Endodermal cell (in vitro differentiated cells): ENCODE data around the gene NBAS. TPM values are rescaled to one million over a fixed set of nuclear protein-coding genes. Genes with fewer than 3 reads are reported as not detected.

ENCODE experiments used
- DNase-seq: peaks from one replicate; pipeline ENCODE4 v3.0.0-alpha.2; 2017
- H3K27ac ChIP-seq: 2 replicates; pipeline ENCODE4 v1.5.1; 2013; ENCODE audit warnings: mild to moderate bottlenecking, low read depth, low read length, moderate library complexity
- H3K27me3 ChIP-seq: 2 replicates; pipeline ENCODE4 v1.6.1; 2013; ENCODE audit warnings: mild to moderate bottlenecking, low read length, moderate library complexity; ENCODE audit not compliant: insufficient read depth, control insufficient read depth, poor library complexity, severe bottlenecking
- H3K36me3 ChIP-seq: 2 replicates; pipeline ENCODE4 v1.7.0; 2013; ENCODE audit warnings: mild to moderate bottlenecking, low read length, moderate library complexity; ENCODE audit not compliant: control insufficient read depth, insufficient read depth
- H3K4me1 ChIP-seq: one replicate; pipeline ENCODE4 v1.7.0; 2013; ENCODE audit warnings: low read length; ENCODE audit not compliant: control insufficient read depth, insufficient read depth
- H3K4me3 ChIP-seq: 2 replicates; pipeline ENCODE4 v1.5.1; 2013; ENCODE audit warnings: mild to moderate bottlenecking, low read length, moderate library complexity
- H3K9ac ChIP-seq: 2 replicates; pipeline ENCODE4 v1.6.1; 2013; ENCODE audit warnings: mild to moderate bottlenecking, low read length, moderate library complexity; ENCODE audit not compliant: poor library complexity, severe bottlenecking; ENCODE audit errors: extremely low read depth
- H3K9me3 ChIP-seq: 2 replicates; pipeline ENCODE4 v1.6.1; 2013; ENCODE audit warnings: mild to moderate bottlenecking, low read length, moderate library complexity; ENCODE audit not compliant: control insufficient read depth
- H3K27ac Mint-ChIP-seq: 2 replicates; pipeline ENCODE4 v1.8.0; 2020; ENCODE audit warnings: mixed read lengths
- H3K27me3 Mint-ChIP-seq: 2 replicates; pipeline ENCODE4 v1.8.0; 2021; ENCODE audit warnings: mild to moderate bottlenecking, mixed read lengths; ENCODE audit not compliant: insufficient read depth
- H3K36me3 Mint-ChIP-seq: 2 replicates; pipeline ENCODE4 v1.8.0; 2020; ENCODE audit warnings: low read depth, mixed read lengths
- H3K4me1 Mint-ChIP-seq: 2 replicates; pipeline ENCODE4 v1.8.0; 2020; ENCODE audit warnings: mixed read lengths
- H3K4me3 Mint-ChIP-seq: 2 replicates; pipeline ENCODE4 v1.8.0; 2020; ENCODE audit warnings: mild to moderate bottlenecking, moderate library complexity, mixed read lengths
- H3K9me3 Mint-ChIP-seq: 2 replicates; pipeline ENCODE4 v1.8.0; 2020; ENCODE audit warnings: mild to moderate bottlenecking, mixed read lengths
- CTCF ChIP-seq: fragments of 200-600 bp; sonication (generic); conservative IDR thresholded peaks from 2 replicates; pipeline ENCODE4 v1.5.0; 2021; ENCODE audit warnings: antibody characterized with exemption, mild to moderate bottlenecking
- WGBS, 2 experiments: methylation state at CpG; one replicate each; pipeline versions ENCODE4 v1.1.5 to v1.1.7; 2013; ENCODE audit warnings: missing lambda C conversion rate in 2 of 2, mixed read lengths in 1 of 2; ENCODE audit not compliant: insufficient coverage in 1 of 2, insufficient read length in 1 of 2; 5-methylcytosine and 5-hydroxymethylcytosine counted together
- total RNA-seq, 2 donors: library from RNA; stranded (reverse); fragmentation: NEBNext Ultra II Directional in 1 of 2; extraction: Animal tissue kit (Norgen Biotek cat#: 25700) in 1 of 2; gene quantifications; 2 replicates in 1 of 2; 3 replicates in 1 of 2; pipeline ENCODE4 v1.2.1, GENCODE V29; 2021

The NBAS gene
- total RNA-seq, 2 donors from 2014 or later: 47.4 to 54.7 TPM

- Mint-ChIP-seq H3K4me1 (no peaks in the 10 kb centered on the region), H3K27me3 (no peaks in the 10 kb centered on the region), H3K36me3 (peaks cover 37% of the 10 kb centered on the region), H3K4me3 (no peak overlapping the region), H3K9me3 (no peaks in the 10 kb centered on the region), H3K27ac (no peak overlapping the region)
- 86 to 92% methylated on average over 1 to 2 of the region's 3 CpGs for WGBS, 2 experiments
- no peak for DNase-seq
- H3K4me3 ChIP-seq: no peak overlapping the region
- no peaks in the 10 kb centered on the region for H3K4me1 ChIP-seq
- H3K9ac ChIP-seq: no peak overlapping the region
- no peak overlapping the region for H3K27ac ChIP-seq
- TF ChIP-seq CTCF: no peak
- no peaks in the 10 kb centered on the region for H3K27me3 ChIP-seq
- peaks cover 18% of the 10 kb centered on the region for H3K36me3 ChIP-seq
- H3K9me3 ChIP-seq: no peaks in the 10 kb centered on the region
Measured at GRCh38 chr2:15456352-15456751, 104.8 kb downstream of the NBAS start.

GRCh38 chr2:15450808-15451207, 110.3 kb downstream of the NBAS start:
- peaks cover 6% of the 10 kb centered on the region for H3K9me3 Mint-ChIP-seq
- H3K4me3 ChIP-seq: no peak overlapping the region
- peaks cover 26% of the 10 kb centered on the region for H3K36me3 Mint-ChIP-seq
- no peak overlapping the region for H3K27ac Mint-ChIP-seq
- no peaks in the 10 kb centered on the region for H3K27me3 Mint-ChIP-seq
- no peak for DNase-seq
- peaks cover 2% of the 10 kb centered on the region for H3K36me3 ChIP-seq
- peaks cover 8% of the 10 kb centered on the region for H3K4me1 Mint-ChIP-seq
- H3K27me3 ChIP-seq: no peaks in the 10 kb centered on the region
- TF ChIP-seq CTCF: no peak
- 87 to 90% methylated on average over 2 of the region's 2 CpGs for WGBS, 2 experiments
- no peaks in the 10 kb centered on the region for H3K4me1 ChIP-seq
- no peak overlapping the region for H3K9ac ChIP-seq
- H3K9me3 ChIP-seq: peaks cover 8% of the 10 kb centered on the region
- H3K27ac ChIP-seq: no peak overlapping the region
- H3K4me3 Mint-ChIP-seq: no peak overlapping the region

GRCh38 chr2:15449556-15450236, 111.4 kb downstream of the NBAS start:
- H3K4me3 Mint-ChIP-seq: no peak overlapping the region
- no peak overlapping the region for H3K27ac ChIP-seq

More at GRCh38 chr2:15449556-15450236, 111.4 kb downstream of the NBAS start:
- no peak overlapping the region for H3K9ac ChIP-seq
- Mint-ChIP-seq H3K4me1 (peaks cover 8% of the 10 kb centered on the region), H3K36me3 (peaks cover 29% of the 10 kb centered on the region), H3K9me3 (peaks cover 9% of the 10 kb centered on the region), H3K27me3 (no peaks in the 10 kb centered on the region), H3K27ac (peak overlapping the region; percentile 29)
- no peak for TF ChIP-seq CTCF
- no peaks in the 10 kb centered on the region for H3K27me3 ChIP-seq
- H3K36me3 ChIP-seq: peaks cover 4% of the 10 kb centered on the region
- no peak overlapping the region for H3K4me3 ChIP-seq
- WGBS, 2 experiments: 67 to 78% methylated on average over 1 to 2 of the region's 2 CpGs
- peaks cover 10% of the 10 kb centered on the region for H3K9me3 ChIP-seq
- H3K4me1 ChIP-seq: no peaks in the 10 kb centered on the region
- no peak for DNase-seq
